HepG2 (cell line): ENCODE measurements around the gene AP3B2. TPM values are rescaled to one million over a fixed set of nuclear protein-coding genes. Genes with fewer than 3 reads are reported as not detected.

Experiments used
- BHLHE40 ChIP-seq: IDR thresholded peaks from 2 replicates; pipeline ENCODE4 v1.6.1; 2011; ENCODE audit warnings: low read length, improper control_type of control experiment
- E2F5 ChIP-seq: sonication (generic); formaldehyde crosslinking; conservative IDR thresholded peaks from 2 replicates; pipeline ENCODE4 v1.4.0; 2020; ENCODE audit warnings: missing genetic modification reagents
- ISL2 ChIP-seq: sonication (generic); formaldehyde crosslinking; IDR thresholded peaks from 2 replicates; pipeline ENCODE4 v1.5.0; 2020; ENCODE audit warnings: missing genetic modification reagents
- PBX2 ChIP-seq: IDR thresholded peaks from 2 replicates; pipeline ENCODE4 v1.6.1; 2016; ENCODE audit warnings: control low read depth
- TOPORS ChIP-seq: sonication (generic); formaldehyde crosslinking; IDR thresholded peaks from 2 replicates; pipeline ENCODE4 v1.8.0; 2023; ENCODE audit warnings: mild to moderate bottlenecking, missing genetic modification reagents
- ZEB1 ChIP-seq: IDR thresholded peaks from 2 replicates; pipeline ENCODE4 v1.6.1; 2012; ENCODE audit warnings: mild to moderate bottlenecking, low read depth, inconsistent platforms; ENCODE audit not compliant: insufficient replicate concordance
- ZNF280D ChIP-seq: sonication (generic); formaldehyde crosslinking; IDR thresholded peaks from 2 replicates; pipeline ENCODE4 v1.5.1; 2020; ENCODE audit warnings: mild to moderate bottlenecking, missing genetic modification reagents
- ZNF281 ChIP-seq: sonication (generic); formaldehyde crosslinking; IDR thresholded peaks from 2 replicates; pipeline ENCODE4 v1.4.0; 2020; ENCODE audit warnings: missing genetic modification reagents, borderline replicate concordance
- ZNF331 ChIP-seq: sonication (generic); formaldehyde crosslinking; IDR thresholded peaks from 2 replicates; pipeline ENCODE4 v1.4.0; 2020; ENCODE audit warnings: missing genetic modification reagents
- polyA plus RNA-seq, 8 experiments: library from polyadenylated mRNA; depleted of rRNA in 3 of 8; stranded (reverse) in 7 of 8; unstranded in 1 of 8; fragments of >200 nt; fragmentation: Illumina TruSeq in 4 of 8; extraction: Trizol in 4 of 8; gene quantifications; 2 replicates each; pipeline versions ENCODE4 v1.2.1 to v1.2.3, GENCODE V29; 2011 to 2016; ENCODE audit warnings: low read depth in 4 of 8, missing spikeins in 1 of 8, mixed read lengths in 1 of 8; ENCODE audit not compliant: insufficient read depth in 1 of 8
- total RNA-seq, 5 experiments: library from RNA; depleted of rRNA; stranded (reverse); fragments of >200 nt; fragmentation: Illumina TruSeq; extraction: Trizol; gene quantifications; 2 replicates each; pipeline ENCODE4 v1.2.3, GENCODE V29; 2016; ENCODE audit warnings: low read depth in 1 of 5

AP3B2 gene
- total and polyA plus RNA-seq, 2 of the 13 experiments (the other 11 are each of a cell fraction or from before 2014, with no cell fraction given) = not detected

GRCh38 chr15:82613747-82614146 lies 95.9 kb downstream of the AP3B2 start (continued):
- TF ChIP-seq ZNF280D (no peak), BHLHE40 (no peak), ZNF281 (CRISPR knock-in tag) (no peak), E2F5 (CRISPR knock-in tag) (no peak), ISL2 (CRISPR knock-in tag) (no peak), PBX2 (CRISPR knock-in tag) (no peak), TOPORS (no peak), ZNF331 (CRISPR knock-in tag) (no peak), ZEB1 (no peak)
- TF ChIP-seq, all 625 proteins: peak for 0
